Esophagus squamous epithelium (tissue), 4 donors: Measurements from ENCODE around the gene CBR1.

Source experiments
- POLR2A ChIP-seq, 4 donors: fragments of 450-650 bp; IDR thresholded peaks; one replicate each; pipeline ENCODE4 v1.6.1; 2017; ENCODE audit warnings: antibody characterized with exemption in 4 of 4, mild to moderate bottlenecking in 4 of 4, moderate library complexity in 3 of 4
- TF ChIP-seq, protein P1 (sequence below), 6 experiments: fragments of 450-650 bp in 4 of 6; fragments of 200-600 bp in 2 of 6; sonication (generic) in 2 of 6; IDR thresholded peaks; one replicate each; pipeline ENCODE4 v1.5.1; 2016 to 2019; ENCODE audit warnings: antibody characterized with exemption in 6 of 6, mild to moderate bottlenecking in 4 of 6, moderate library complexity in 4 of 6

GRCh38 chr21:36087362-36088138, 17.7 kb downstream of the CBR1 start:
- TF ChIP-seq, protein P1, sequence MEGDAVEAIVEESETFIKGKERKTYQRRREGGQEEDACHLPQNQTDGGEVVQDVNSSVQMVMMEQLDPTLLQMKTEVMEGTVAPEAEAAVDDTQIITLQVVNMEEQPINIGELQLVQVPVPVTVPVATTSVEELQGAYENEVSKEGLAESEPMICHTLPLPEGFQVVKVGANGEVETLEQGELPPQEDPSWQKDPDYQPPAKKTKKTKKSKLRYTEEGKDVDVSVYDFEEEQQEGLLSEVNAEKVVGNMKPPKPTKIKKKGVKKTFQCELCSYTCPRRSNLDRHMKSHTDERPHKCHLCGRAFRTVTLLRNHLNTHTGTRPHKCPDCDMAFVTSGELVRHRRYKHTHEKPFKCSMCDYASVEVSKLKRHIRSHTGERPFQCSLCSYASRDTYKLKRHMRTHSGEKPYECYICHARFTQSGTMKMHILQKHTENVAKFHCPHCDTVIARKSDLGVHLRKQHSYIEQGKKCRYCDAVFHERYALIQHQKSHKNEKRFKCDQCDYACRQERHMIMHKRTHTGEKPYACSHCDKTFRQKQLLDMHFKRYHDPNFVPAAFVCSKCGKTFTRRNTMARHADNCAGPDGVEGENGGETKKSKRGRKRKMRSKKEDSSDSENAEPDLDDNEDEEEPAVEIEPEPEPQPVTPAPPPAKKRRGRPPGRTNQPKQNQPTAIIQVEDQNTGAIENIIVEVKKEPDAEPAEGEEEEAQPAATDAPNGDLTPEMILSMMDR (IDR thresholded peaks at IDR 0.05) = no peak
- no peak for TF ChIP-seq POLR2A (IDR thresholded peaks at IDR 0.05)
